HL-60/S4 (cell line): ENCODE data around the gene SCN8A.

Source experiments
- in situ Hi-C: fragments of 300-500 bp; cut with MboI; formaldehyde crosslinking; loops from 2 replicates; pipeline ENCODE4 v1.14.3; 2022; ENCODE audit warnings: low sequenced_read_pairs

SCN8A gene

GRCh38 chr12:51669271-51669670 lies 78.2 kb downstream of the SCN8A start:
- in situ Hi-C loops = no loop called here

- in situ Hi-C loops = no loop called here
Observed at GRCh38 chr12:51669996-51670395, 79.0 kb downstream of the SCN8A start.

DNA sequence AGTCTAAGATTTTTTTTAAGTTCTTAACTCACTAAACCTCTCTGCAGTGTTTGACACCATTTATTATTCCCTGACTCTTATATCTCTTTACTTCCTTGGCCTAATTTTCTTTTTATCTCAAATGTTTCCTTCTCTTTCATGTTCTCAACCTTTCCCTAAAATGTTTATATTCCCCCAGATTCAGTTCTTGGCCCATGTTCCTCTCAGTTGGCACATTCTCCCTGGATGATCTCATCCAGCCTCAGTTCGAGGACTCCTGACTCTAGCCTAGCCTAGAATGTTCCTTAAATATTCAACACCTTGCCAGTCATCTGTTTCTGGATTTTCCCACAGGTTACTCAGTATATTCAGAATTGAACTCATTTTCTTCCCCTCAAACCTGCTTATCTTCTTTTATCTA lies 81.3 kb downstream of the SCN8A start:
- in situ Hi-C loops = no loop called here

DNA sequence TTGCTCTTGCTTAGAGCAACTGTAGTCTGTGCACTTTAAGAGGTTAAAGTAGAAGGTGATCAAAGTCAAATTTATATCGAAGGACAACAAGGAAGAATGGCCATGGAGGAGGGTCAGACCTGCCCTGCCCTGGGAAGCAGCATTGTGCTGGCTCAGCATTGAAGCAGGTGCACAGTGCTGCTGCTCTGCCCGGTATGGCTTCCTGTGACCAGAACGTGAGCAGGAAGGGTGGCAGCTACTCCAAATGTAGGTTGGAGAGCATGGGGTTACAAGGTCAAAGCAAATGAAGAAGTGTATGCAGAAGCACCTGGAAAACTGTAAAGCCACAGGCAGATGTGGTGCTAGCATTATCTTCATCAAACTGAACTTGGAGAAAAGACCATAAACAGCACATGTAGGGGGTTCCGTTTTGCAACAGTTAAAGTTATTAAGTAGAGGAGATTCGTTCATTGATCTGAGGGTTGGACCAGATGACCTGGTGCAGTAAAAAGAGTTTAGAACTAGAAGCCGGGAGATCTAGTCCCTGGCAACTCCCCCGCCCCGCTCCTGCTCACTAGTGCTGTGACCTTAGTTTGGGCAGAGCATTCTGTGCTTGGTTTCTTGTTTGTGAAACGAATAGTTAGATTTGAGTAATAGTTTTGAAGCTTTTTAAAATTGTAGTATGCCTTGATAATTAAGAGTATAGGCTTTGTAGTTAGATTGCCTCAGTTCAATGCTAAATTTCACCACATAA lies 84.2 kb downstream of the SCN8A start:
- in situ Hi-C loops = no loop called here

GRCh38 chr12:51676875-51677274 lies 85.8 kb downstream of the SCN8A start:
- in situ Hi-C loops = no loop called here

DNA sequence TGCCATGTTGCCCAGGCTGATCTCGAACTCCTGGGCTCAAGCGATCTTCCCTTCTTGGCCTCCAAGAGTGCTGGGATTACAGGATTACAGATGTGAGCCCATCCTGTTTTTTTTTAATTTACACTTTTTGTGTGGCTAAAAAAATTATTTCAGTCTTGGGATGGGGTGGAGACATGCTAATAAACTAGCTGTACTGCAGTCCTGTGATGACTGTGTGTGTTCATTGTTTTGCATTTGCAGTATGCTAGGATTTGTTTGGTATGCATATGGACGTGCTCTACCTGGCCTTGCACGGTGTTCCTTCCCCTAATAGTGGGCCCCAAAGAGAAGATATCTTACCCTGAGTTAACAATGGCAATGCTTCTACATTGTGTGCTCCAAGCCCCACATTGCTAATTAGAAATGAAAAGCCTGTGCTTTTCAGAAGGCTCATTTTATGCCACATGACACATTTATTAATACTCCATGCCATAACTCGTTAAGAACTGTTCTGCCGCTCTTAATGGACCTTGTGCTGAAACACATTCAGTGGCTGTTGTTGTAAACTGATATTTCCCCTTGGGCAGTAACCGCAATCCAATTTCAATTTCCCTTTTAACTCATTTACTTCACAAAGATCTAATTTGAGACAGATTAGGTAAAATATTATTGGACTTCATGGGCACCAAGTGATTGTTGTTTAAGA lies 86.4 kb downstream of the SCN8A start:
- in situ Hi-C loops = no loop called here

GRCh38 chr12:51678086-51678724 lies 87.2 kb downstream of the SCN8A start:
- in situ Hi-C loops = no loop called here

DNA sequence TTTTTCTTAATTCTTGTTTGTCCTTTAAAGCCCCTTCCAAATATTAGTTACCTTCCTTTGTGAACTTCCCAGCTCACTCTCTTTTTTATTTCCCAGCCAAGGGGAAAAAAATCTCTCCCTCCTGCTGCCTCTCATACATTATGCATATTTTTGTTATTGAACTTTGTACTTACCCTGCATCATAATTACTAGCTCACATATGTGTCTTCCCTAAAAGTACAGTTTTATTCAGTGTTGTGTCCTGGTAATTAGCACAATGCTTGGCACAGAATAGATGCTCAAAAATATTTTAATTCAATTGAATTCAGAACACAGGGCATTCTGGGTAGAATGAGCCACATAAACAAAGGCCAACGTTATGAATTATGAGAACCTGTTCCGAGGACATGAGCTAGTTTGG lies 91.9 kb downstream of the SCN8A start:
- in situ Hi-C loops = no loop called here

DNA sequence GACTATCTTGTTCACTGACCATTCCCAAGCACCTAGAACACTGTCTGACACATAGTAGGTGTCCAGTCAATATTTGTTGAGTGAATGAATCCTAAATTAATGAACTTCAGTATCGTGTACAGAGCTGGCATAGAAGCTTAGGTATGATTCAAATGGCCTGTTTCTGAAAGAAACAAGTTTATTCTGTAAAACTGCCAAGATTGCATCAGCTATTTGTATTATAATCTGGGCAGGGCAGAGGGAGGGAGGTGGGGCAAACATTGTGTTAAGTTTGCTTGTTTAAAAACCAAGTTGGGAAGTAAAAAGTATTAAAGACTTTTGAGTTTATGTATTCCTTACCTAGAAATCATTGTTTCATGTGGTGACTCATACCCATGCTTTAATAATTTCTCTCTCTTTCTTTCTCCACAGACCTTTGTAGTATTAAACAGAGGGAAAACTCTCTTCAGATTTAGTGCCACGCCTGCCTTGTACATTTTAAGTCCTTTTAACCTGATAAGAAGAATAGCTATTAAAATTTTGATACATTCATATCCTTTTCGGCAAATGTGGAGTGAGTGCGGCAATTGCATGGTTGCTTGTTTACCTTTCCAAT lies 92.8 kb downstream of the SCN8A start:
- in situ Hi-C loops = no loop called here

- in situ Hi-C loops = no loop called here
Observed at GRCh38 chr12:51686727-51687126, 95.7 kb downstream of the SCN8A start.

- in situ Hi-C loops = no loop called here
Observed at GRCh38 chr12:51687177-51687576, 96.1 kb downstream of the SCN8A start.

- in situ Hi-C loops = no loop called here
Observed at GRCh38 chr12:51687614-51688013, 96.6 kb downstream of the SCN8A start.

GRCh38 chr12:51689983-51690382 lies 99.0 kb downstream of the SCN8A start:
- in situ Hi-C loops = no loop called here

GRCh38 chr12:51692016-51692415 lies 101.0 kb downstream of the SCN8A start:
- in situ Hi-C loops = no loop called here

DNA sequence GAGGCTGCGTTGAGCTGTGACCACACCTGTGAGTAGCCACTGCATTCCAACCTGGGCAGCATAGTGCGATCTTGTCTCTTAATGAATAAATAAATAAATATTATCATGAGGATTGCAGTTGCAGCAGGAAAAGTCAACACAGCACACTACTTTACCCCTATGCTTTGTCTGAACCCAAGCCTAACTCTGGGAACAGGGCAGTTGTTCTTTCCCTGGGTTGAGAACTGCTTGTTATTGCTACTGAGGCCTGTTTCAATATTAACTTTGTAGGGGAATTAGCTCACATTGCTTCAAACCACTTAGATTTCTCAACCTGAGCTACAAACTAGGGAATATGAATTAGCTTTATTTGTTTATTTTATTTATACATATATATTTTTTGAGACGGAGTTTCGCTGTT lies 102.5 kb downstream of the SCN8A start:
- in situ Hi-C loops = no loop called here

DNA sequence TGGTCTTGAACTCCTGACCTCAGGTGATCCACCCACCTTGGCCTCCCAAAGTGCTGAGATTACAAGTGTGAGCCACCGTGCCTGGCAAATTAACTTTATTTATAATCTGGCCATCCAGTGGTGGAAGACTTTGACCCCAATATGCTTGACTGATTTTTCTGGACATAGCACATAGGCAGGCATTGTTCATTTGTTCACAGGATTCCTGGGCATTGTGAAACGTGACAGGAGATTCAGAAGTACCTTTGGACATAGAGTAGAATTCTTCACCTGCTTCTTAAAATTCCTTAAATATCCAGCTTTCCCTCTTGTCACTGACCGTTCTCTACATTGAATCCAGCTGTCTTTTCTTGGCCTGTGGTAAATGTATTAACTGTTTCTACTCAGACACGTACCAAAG lies 103.1 kb downstream of the SCN8A start:
- in situ Hi-C loops = no loop called here

- in situ Hi-C loops = no loop called here
Observed at GRCh38 chr12:51695241-51696010, 104.4 kb downstream of the SCN8A start.

DNA sequence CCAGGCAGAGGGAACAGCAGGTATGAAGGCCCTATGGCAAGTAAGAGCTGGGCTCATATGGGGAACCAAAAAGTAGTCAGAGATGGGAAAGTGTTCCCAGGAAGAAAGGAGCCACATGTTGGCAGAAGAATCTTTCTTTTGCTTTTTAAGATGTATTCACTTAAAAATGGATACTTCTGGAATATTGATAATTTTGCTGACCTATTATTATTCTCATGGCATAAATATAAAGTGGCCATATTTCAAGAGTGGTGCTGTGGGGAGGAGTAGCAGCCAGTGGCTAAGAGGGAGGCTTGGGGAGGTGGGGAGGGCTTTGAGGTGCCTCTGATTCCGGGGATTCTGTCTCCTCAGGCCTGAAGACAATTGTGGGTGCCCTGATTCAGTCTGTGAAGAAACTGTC lies 108.2 kb downstream of the SCN8A start:
- in situ Hi-C loops = no loop called here

DNA sequence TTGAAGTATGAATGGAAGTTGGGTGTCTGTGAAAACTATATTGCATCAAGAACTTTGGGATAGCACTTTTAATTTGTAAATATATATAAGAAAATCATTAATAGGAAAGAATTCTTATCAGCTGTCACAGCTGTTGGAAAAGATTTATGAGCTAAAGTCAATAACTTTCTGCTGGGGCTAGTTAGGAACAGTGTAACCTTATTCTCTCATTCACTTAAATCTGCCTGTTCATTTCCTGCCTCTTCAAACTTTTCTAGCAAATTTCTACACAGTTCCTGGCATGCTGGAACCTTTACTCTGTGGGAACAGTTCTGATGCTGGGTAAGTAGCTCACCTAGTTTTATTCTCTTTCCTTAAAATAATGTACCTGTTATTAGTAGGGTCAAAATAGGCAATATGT lies 109.9 kb downstream of the SCN8A start:
- in situ Hi-C loops = no loop called here

DNA sequence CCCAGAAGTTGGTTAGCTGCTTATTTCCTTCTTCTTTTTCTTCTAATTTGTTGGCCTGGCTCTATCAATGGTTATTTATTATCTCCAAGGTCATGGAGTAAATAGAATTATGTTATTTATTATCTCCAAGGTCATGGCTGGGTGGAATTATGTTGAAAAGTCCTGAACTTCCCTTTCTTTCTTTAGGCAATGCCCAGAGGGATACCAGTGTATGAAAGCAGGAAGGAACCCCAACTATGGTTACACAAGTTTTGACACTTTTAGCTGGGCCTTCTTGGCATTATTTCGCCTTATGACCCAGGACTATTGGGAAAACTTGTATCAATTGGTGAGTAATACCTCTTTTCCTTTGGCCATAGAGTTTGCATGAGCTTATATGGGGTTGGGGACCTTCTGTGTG lies 111.6 kb downstream of the SCN8A start:
- in situ Hi-C loops = no loop called here

GRCh38 chr12:51705450-51705849 lies 114.4 kb downstream of the SCN8A start:
- in situ Hi-C loops = no loop called here
